H1 (cell line): Measurements from ENCODE around the gene RREB1. TPM values are rescaled to one million over a fixed set of nuclear protein-coding genes. Genes with fewer than 3 reads are reported as not detected.
A peak's percentile ranks its signal among the peaks of the same experiment; 100 is the strongest.

ENCODE experiments used
- CTCF ChIA-PET: fragments of 300-600 bp; sonication (Branson Sonifier 250); formaldehyde crosslinking; loops from one replicate; lab custom pipeline; 2021; ENCODE audit not compliant: partially characterized antibody; lab: Charles Lee
- POLR2A ChIA-PET: fragments of 300-600 bp; sonication (Branson Sonifier 250); formaldehyde crosslinking; loops from one replicate; lab custom pipeline; 2021; ENCODE audit warnings: inconsistent platforms; ENCODE audit not compliant: partially characterized antibody; lab: Charles Lee
- DNase-seq, 2 experiments: peaks; one replicate each; pipeline versions ENCODE4 v3.0.0 to v3.0.0-alpha.2; 2010 to 2022; ENCODE audit warnings: low spot score in 2 of 2, low read depth in 1 of 2, mixed read lengths in 1 of 2
- FAIRE-seq: peaks from 2 replicates; lab custom pipeline; 2011; peaks lifted over from hg19 to GRCh38; lab: Jason Lieb, UNC
- H2AFZ ChIP-seq: 2 replicates; pipeline ENCODE4 v1.8.1; 2012; ENCODE audit warnings: low read length, inconsistent platforms
- H2AK5ac ChIP-seq: 2 replicates; pipeline ENCODE4 v1.6.1; 2013; ENCODE audit warnings: low read depth, low read length
- H2BK120ac ChIP-seq: replicated peaks from 2 replicates; pipeline ENCODE3; 2013; ENCODE audit warnings: low read depth, low read length, inconsistent platforms
- H2BK12ac ChIP-seq: 2 replicates; pipeline ENCODE4 v1.6.1; 2013; ENCODE audit warnings: low read depth, low read length
- H2BK15ac ChIP-seq: 2 replicates; pipeline ENCODE4 v1.6.1; 2013; ENCODE audit warnings: low read length
- H2BK20ac ChIP-seq: 2 replicates; pipeline ENCODE4 v1.6.1; 2013; ENCODE audit warnings: low read length
- H2BK5ac ChIP-seq: 2 replicates; pipeline ENCODE4 v1.6.1; 2013; ENCODE audit warnings: low read depth, low read length
- H3K14ac ChIP-seq: 2 replicates; pipeline ENCODE4 v1.6.1; 2013; ENCODE audit warnings: inconsistent platforms; ENCODE audit not compliant: insufficient read length
- H3K18ac ChIP-seq: 2 replicates; pipeline ENCODE4 v1.6.1; 2013; ENCODE audit warnings: low read length; ENCODE audit errors: extremely low read depth
- H3K23ac ChIP-seq: 2 replicates; pipeline ENCODE4 v1.6.1; 2013; ENCODE audit warnings: inconsistent platforms; ENCODE audit not compliant: insufficient read length
- H3K23me2 ChIP-seq: 2 replicates; pipeline ENCODE4 v1.6.1; 2013; ENCODE audit warnings: low read depth, low read length
- H3K27ac ChIP-seq: 2 replicates; pipeline ENCODE4 v1.6.1; 2011; ENCODE audit warnings: low read depth, low read length, inconsistent platforms
- H3K27me3 ChIP-seq, 4 experiments: replicated peaks in 1 of 4; 1 replicate in 1 of 4; 2 replicates in 3 of 4; pipeline versions ENCODE4 v1.6.1 to v1.8.1; 2011 to 2013; ENCODE audit warnings: low read length in 3 of 4, mild to moderate bottlenecking in 3 of 4, inconsistent platforms in 2 of 4, mixed read lengths in 2 of 4, moderate library complexity in 1 of 4; ENCODE audit not compliant: control insufficient read depth in 3 of 4, insufficient read depth in 3 of 4; ENCODE audit errors: extremely low read depth in 1 of 4
- H3K36me3 ChIP-seq, 4 experiments: 2 replicates each; pipeline versions ENCODE4 v1.6.1 to v1.8.1; 2011 to 2013; ENCODE audit warnings: mild to moderate bottlenecking in 4 of 4, low read length in 3 of 4, moderate library complexity in 2 of 4, control low read depth in 1 of 4, inconsistent platforms in 1 of 4; ENCODE audit not compliant: insufficient read depth in 4 of 4, control insufficient read depth in 2 of 4
- H3K4ac ChIP-seq: replicated peaks from 2 replicates; pipeline ENCODE3; 2013; ENCODE audit warnings: low read length, low read depth, mixed read lengths, inconsistent platforms; ENCODE audit not compliant: insufficient read length
- H3K4me1 ChIP-seq, 4 experiments: replicated peaks in 1 of 4; 1 replicate in 1 of 4; 2 replicates in 3 of 4; pipeline versions ENCODE4 v1.6.1 to v1.8.1; 2011 to 2013; ENCODE audit warnings: low read length in 3 of 4, inconsistent platforms in 2 of 4, mixed read lengths in 1 of 4; ENCODE audit not compliant: insufficient read depth in 4 of 4, control insufficient read depth in 3 of 4
- H3K4me2 ChIP-seq, 2 experiments: 2 replicates each; pipeline versions ENCODE4 v1.6.1 to v1.8.1; 2011 to 2013; ENCODE audit warnings: low read depth in 2 of 2, low read length in 2 of 2, control low read depth in 1 of 2, inconsistent platforms in 1 of 2, mild to moderate bottlenecking in 1 of 2; ENCODE audit not compliant: insufficient read depth in 1 of 2
- H3K4me3 ChIP-seq, 4 experiments: fragments of 200-600, 300-600 bp in 1 of 4; sonication (generic), shearing (Covaris generic), sonication (Bioruptor Twin) in 1 of 4; 2 replicates each; pipeline versions ENCODE4 v1.5.1 to v1.8.1; 2011 to 2016; ENCODE audit warnings: low read length in 4 of 4, low read depth in 3 of 4, control low read depth in 2 of 4, inconsistent platforms in 2 of 4, mild to moderate bottlenecking in 2 of 4, mixed read lengths in 1 of 4, moderate library complexity in 1 of 4; ENCODE audit not compliant: insufficient read depth in 2 of 4; ENCODE audit errors: extremely low read depth in 1 of 4
- H3K56ac ChIP-seq: replicated peaks from 2 replicates; pipeline ENCODE3; 2013; ENCODE audit warnings: low read depth, mild to moderate bottlenecking, mixed read lengths, low read length, inconsistent platforms; ENCODE audit not compliant: insufficient read length
- H3K79me1 ChIP-seq: 2 replicates; pipeline ENCODE4 v1.6.1; 2013; ENCODE audit warnings: low read depth, low read length, control low read depth
- H3K79me2 ChIP-seq, 2 experiments: 2 replicates each; pipeline versions ENCODE4 v1.6.1 to v1.8.1; 2012 to 2013; ENCODE audit warnings: low read length in 2 of 2, mild to moderate bottlenecking in 2 of 2, inconsistent platforms in 1 of 2; ENCODE audit not compliant: insufficient read depth in 2 of 2, control insufficient read depth in 1 of 2
- H3K9ac ChIP-seq, 4 experiments: replicated peaks in 1 of 4; 1 replicate in 1 of 4; 2 replicates in 3 of 4; pipeline versions ENCODE4 v1.6.1 to v1.8.1; 2011 to 2013; ENCODE audit warnings: low read depth in 3 of 4, low read length in 3 of 4, control low read depth in 2 of 4, mild to moderate bottlenecking in 2 of 4, moderate library complexity in 2 of 4, inconsistent platforms in 1 of 4; ENCODE audit errors: extremely low read depth in 1 of 4
- H3K9me3 ChIP-seq, 2 experiments: 2 replicates each; pipeline versions ENCODE4 v1.6.1 to v1.8.1; 2012 to 2013; ENCODE audit warnings: mild to moderate bottlenecking in 2 of 2, moderate library complexity in 2 of 2, control low read depth in 1 of 2, inconsistent platforms in 1 of 2, low read depth in 1 of 2, low read length in 1 of 2, mixed read lengths in 1 of 2; ENCODE audit not compliant: insufficient read depth in 2 of 2
- H4K20me1 ChIP-seq, 2 experiments: replicated peaks in 1 of 2; 2 replicates each; pipeline versions ENCODE3 to v1.8.1; 2011 to 2013; ENCODE audit warnings: inconsistent platforms in 2 of 2, low read length in 2 of 2, mild to moderate bottlenecking in 1 of 2; ENCODE audit not compliant: insufficient read depth in 2 of 2, control insufficient read depth in 1 of 2
- H4K5ac ChIP-seq: 2 replicates; pipeline ENCODE4 v1.6.1; 2013; ENCODE audit warnings: low read length, low read depth, mixed read lengths, inconsistent platforms; ENCODE audit not compliant: insufficient read length
- H4K8ac ChIP-seq: 2 replicates; pipeline ENCODE4 v1.8.0; 2013; ENCODE audit warnings: mild to moderate bottlenecking, moderate library complexity, low read length, inconsistent platforms; ENCODE audit not compliant: insufficient read depth; ENCODE audit errors: extremely low read depth
- H4K91ac ChIP-seq: replicated peaks from 2 replicates; pipeline ENCODE3; 2013; ENCODE audit warnings: low read length, mixed read lengths, inconsistent platforms; ENCODE audit not compliant: insufficient read length
- FOSL1 ChIP-seq: IDR thresholded peaks from 2 replicates; pipeline ENCODE4 v1.6.1; 2011; ENCODE audit warnings: mild to moderate bottlenecking, low read depth, low read length, moderate library complexity; ENCODE audit not compliant: insufficient read depth
- TBP ChIP-seq: IDR thresholded peaks from 2 replicates; pipeline ENCODE4 v1.6.1; 2011; ENCODE audit warnings: low read depth, low read length, improper control_type of control experiment
- WGBS, 2 experiments: shearing (Covaris generic) in 1 of 2; methylation state at CpG; one replicate each; pipeline versions ENCODE4 v1.1.6 to v1.1.7; 2013 to 2015; ENCODE audit warnings: low lambda C conversion rate in 2 of 2, mixed read lengths in 2 of 2, inconsistent platforms in 1 of 2, low coverage in 1 of 2, missing lambda C conversion rate in 1 of 2; ENCODE audit not compliant: insufficient replicate concordance in 2 of 2, insufficient coverage in 1 of 2, insufficient read length in 1 of 2; ENCODE audit errors: extremely low coverage in 1 of 2, missing lambda C conversion rate in 1 of 2; 5-methylcytosine and 5-hydroxymethylcytosine counted together
- polyA plus RNA-seq, 7 experiments: library from polyadenylated mRNA; depleted of rRNA in 3 of 7; stranded (reverse) in 5 of 7; unstranded in 2 of 7; fragments of >200 nt in 5 of 7; fragments of 200-250 nt in 2 of 7; gene quantifications; 1 replicate in 5 of 7; 2 replicates in 1 of 7; 4 replicates in 1 of 7; pipeline versions ENCODE4 v1.2.1 to v1.2.3, GENCODE V29; 2011 to 2013; ENCODE audit warnings: missing spikeins in 2 of 7, mixed read lengths in 2 of 7
- total RNA-seq: library from RNA; stranded (reverse); fragmentation: NEBNext Ultra II Directional; extraction: Animal tissue kit (Norgen Biotek cat#: 25700); gene quantifications from 2 replicates; pipeline ENCODE4 v1.2.1, GENCODE V29; 2021

RREB1 gene
- total and polyA plus RNA-seq, 2 of the 8 experiments (the other 6 are each of a cell fraction or from before 2014, with no cell fraction given): 3.9 to 34.7 TPM

DNA sequence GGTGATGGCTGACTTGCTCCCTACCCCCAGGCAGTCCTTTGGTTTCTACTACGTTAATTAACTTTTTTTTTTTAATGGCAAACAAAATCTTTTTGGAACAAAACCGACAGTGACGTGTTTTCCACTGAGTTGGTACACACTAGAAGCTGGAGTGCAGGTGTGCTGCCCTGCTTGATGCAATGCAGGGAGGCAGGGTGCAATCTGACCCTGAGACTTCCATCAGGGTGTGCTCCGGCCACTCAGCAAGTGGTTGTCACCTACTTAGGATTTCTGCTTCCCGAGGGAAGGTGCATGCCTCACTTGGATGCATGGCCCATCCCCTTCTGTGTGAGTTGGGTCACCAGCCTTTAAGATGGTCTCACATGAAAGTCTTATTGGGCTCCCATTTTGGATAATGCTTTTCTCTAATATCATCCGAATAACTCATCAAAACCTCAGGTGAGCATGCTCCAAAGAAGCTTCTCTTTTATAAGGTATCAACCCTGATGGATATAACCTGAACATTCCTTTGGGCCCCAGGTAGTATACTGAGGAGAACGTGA, 14.0 kb downstream of the RREB1 start:
- no peak overlapping the region for H2BK120ac ChIP-seq
- no peak overlapping the region for H3K4ac ChIP-seq
- H3K36me3 ChIP-seq: no peaks in the 10 kb centered on the region
- no peaks in the 10 kb centered on the region for H3K9me3 ChIP-seq
- FAIRE-seq (no peak), DNase-seq (peak in 1 of 2 experiments; percentile 31)
- ChIA-PET POLR2A (interaction anchor here (0.9 kb wide), 1 partner anchor 10 kb away, joined by 4 read pairs; no protein-coding TSS in a partner anchor), CTCF (interaction anchor here (0.8 to 1.4 kb wide), 3 partner anchors 8 to 26 kb away, joined by 3 to 4 read pairs (median 3); no protein-coding TSS in a partner anchor)
- no peaks in the 10 kb centered on the region for H3K27me3 ChIP-seq
- H2BK15ac ChIP-seq: no peak overlapping the region
- H3K4me2 ChIP-seq: no peak overlapping the region
- no peak overlapping the region for H4K8ac ChIP-seq
- no peak overlapping the region for H3K4me3 ChIP-seq
- no peak overlapping the region for H3K56ac ChIP-seq
- H3K4me1 ChIP-seq: peaks cover 0 to 15% (median 5%) of the 10 kb centered on the region in 4 experiments; a peak in 4 of 7 replicates
- no peak overlapping the region for H2BK20ac ChIP-seq
- H2BK5ac ChIP-seq: no peak overlapping the region
- H2AFZ ChIP-seq: no peak overlapping the region
- H4K91ac ChIP-seq: no peak overlapping the region
- H3K23me2 ChIP-seq: 0 out of 2 replicates have a peak, but pooled peaks cover 5% of the 10 kb centered on the region
- H4K20me1 ChIP-seq: peaks cover 2 to 5% of the 10 kb centered on the region in 2 experiments
- H2BK12ac ChIP-seq: no peak overlapping the region
- WGBS, 2 experiments: 94% methylated on average over 7 of the region's 7 CpGs; no CpG with 5 or more reads in 1 of the 2 experiments
- H3K18ac ChIP-seq: no peak overlapping the region
- no peak overlapping the region for H3K27ac ChIP-seq
- no peak overlapping the region for H3K23ac ChIP-seq
- no peak overlapping the region for H3K14ac ChIP-seq
- no peak overlapping the region for H2AK5ac ChIP-seq
- H3K79me1 ChIP-seq: peaks cover 14% of the 10 kb centered on the region
- TF ChIP-seq TBP: no peak
- no peak for TF ChIP-seq FOSL1
- TF ChIP-seq, all 59 proteins: peak for 0
- Histone ChIP-seq H3K9ac (no peak overlapping the region), H4K5ac (no peak overlapping the region), H3K79me2 (peaks cover 0 to 87% of the 10 kb centered on the region in 2 experiments; a peak in 3 of 4 replicates)
